Left lung (tissue), 10 donors: Measurements from ENCODE around the gene SLC41A3. TPM values are rescaled to one million over a fixed set of nuclear protein-coding genes. Genes with fewer than 3 reads are reported as not detected.

Source experiments
- ATAC-seq: fragments of 200-7000 bp; cut with Tn5 transposase; one replicate; pipeline ENCODE4 v1.9.1; 2020; ENCODE audit warnings: moderate library complexity
- DNase-seq, 4 donors: peaks; one replicate each; pipeline ENCODE4 v3.0.0-alpha.2; 2013 to 2020
- H3K27ac ChIP-seq, 2 donors: fragments of 200-600 bp; sonication (generic) in 1 of 2; one replicate each; pipeline versions ENCODE4 v1.5.0 to v1.8.0; 2020 to 2021
- H3K27me3 ChIP-seq, 2 donors: fragments of 200-600 bp; sonication (generic) in 1 of 2; one replicate each; pipeline versions ENCODE4 v1.5.0 to v1.8.0; 2020 to 2021
- H3K36me3 ChIP-seq, 2 donors: fragments of 200-600 bp; sonication (generic) in 1 of 2; one replicate each; pipeline versions ENCODE4 v1.5.0 to v1.8.0; 2020 to 2021
- H3K4me1 ChIP-seq, 2 donors: fragments of 200-600 bp; one replicate each; pipeline ENCODE4 v1.8.0; 2021
- H3K4me3 ChIP-seq, 2 donors: fragments of 200-600 bp; sonication (generic) in 1 of 2; one replicate each; pipeline versions ENCODE4 v1.5.0 to v1.8.0; 2020 to 2021; ENCODE audit warnings: mild to moderate bottlenecking in 1 of 2
- H3K9me3 ChIP-seq, 2 donors: fragments of 200-600 bp; sonication (generic) in 1 of 2; one replicate each; pipeline versions ENCODE4 v1.5.0 to v1.8.0; 2020 to 2021
- intact Hi-C, 2 donors: fragments of 100-400 bp; cut with DNase I; formaldehyde crosslinking; loops; one replicate each; pipeline versions ENCODE4 v1.11.2 to v1.14.2; 2022
- polyA plus RNA-seq, 6 donors: library from polyadenylated mRNA; unstranded; fragments of 120-200 nt; gene quantifications; one replicate each; pipeline ENCODE4 v1.2.1, GENCODE V29; 2013; ENCODE audit not compliant: insufficient read length in 6 of 6
- total RNA-seq, 2 donors: library from RNA; stranded (reverse); fragmentation: NEBNext Ultra II Directional; extraction: Animal tissue kit (Norgen Biotek cat#: 25700); gene quantifications; one replicate each; pipeline ENCODE4 v1.2.1, GENCODE V29; 2021
- TF ChIP-seq, protein P1 (sequence below), 2 donors: fragments of 200-600 bp; sonication (generic) in 1 of 2; IDR thresholded peaks; one replicate each; pipeline versions ENCODE4 v1.5.0 to v1.8.0; 2021; ENCODE audit warnings: antibody characterized with exemption in 2 of 2
- donor health status: DM: no; HTN: yes; CAD: no.
- donor health status: DM: no; HTN: no; CAD: no.

Gene SLC41A3
- total and polyA plus RNA-seq, 8 donors: 35.1 to 69.5 (median 59.0) TPM

GRCh38 chr3:126082362-126083137, 1.4 kb downstream of the SLC41A3 start:
- no peaks in the 10 kb centered on the region for H3K27me3 ChIP-seq
- peak overlapping the region in 1 of 2 donors; percentile 59 for H3K4me3 ChIP-seq
- TF ChIP-seq, protein P1, sequence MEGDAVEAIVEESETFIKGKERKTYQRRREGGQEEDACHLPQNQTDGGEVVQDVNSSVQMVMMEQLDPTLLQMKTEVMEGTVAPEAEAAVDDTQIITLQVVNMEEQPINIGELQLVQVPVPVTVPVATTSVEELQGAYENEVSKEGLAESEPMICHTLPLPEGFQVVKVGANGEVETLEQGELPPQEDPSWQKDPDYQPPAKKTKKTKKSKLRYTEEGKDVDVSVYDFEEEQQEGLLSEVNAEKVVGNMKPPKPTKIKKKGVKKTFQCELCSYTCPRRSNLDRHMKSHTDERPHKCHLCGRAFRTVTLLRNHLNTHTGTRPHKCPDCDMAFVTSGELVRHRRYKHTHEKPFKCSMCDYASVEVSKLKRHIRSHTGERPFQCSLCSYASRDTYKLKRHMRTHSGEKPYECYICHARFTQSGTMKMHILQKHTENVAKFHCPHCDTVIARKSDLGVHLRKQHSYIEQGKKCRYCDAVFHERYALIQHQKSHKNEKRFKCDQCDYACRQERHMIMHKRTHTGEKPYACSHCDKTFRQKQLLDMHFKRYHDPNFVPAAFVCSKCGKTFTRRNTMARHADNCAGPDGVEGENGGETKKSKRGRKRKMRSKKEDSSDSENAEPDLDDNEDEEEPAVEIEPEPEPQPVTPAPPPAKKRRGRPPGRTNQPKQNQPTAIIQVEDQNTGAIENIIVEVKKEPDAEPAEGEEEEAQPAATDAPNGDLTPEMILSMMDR (IDR thresholded peaks at IDR 0.05): no peak
- DNase-seq (no peak), ATAC-seq (no peak)
- no peaks in the 10 kb centered on the region for H3K36me3 ChIP-seq
- H3K27ac ChIP-seq: no peak overlapping the region
- peaks cover 0 to 17% of the 10 kb centered on the region in 2 donors for H3K4me1 ChIP-seq
- H3K9me3 ChIP-seq: no peaks in the 10 kb centered on the region
- intact Hi-C loops: no loop called here

GRCh38 chr3:126081618-126082361, 2.1 kb downstream of the SLC41A3 start:
- DNase-seq (no peak), ATAC-seq (no peak)
- TF ChIP-seq, protein P1 (IDR thresholded peaks at IDR 0.05): peak in 1 of 2 donors; percentile 14
- H3K27me3 ChIP-seq: no peaks in the 10 kb centered on the region
- H3K9me3 ChIP-seq: no peaks in the 10 kb centered on the region
- peaks cover 0 to 17% of the 10 kb centered on the region in 2 donors for H3K4me1 ChIP-seq
- no peak overlapping the region for H3K4me3 ChIP-seq
- intact Hi-C loops: no loop called here
- no peaks in the 10 kb centered on the region for H3K36me3 ChIP-seq
- no peak overlapping the region for H3K27ac ChIP-seq

GRCh38 chr3:126080970-126081369, 3.0 kb downstream of the SLC41A3 start:
- H3K9me3 ChIP-seq: no peaks in the 10 kb centered on the region
- H3K27me3 ChIP-seq: no peaks in the 10 kb centered on the region
- H3K4me3 ChIP-seq: no peak overlapping the region
- TF ChIP-seq, protein P1 (IDR thresholded peaks at IDR 0.05): no peak
- H3K27ac ChIP-seq: no peak overlapping the region
- ATAC-seq: no peak
- intact Hi-C loops: no loop called here
- no peak for DNase-seq
- H3K4me1 ChIP-seq: peaks cover 0 to 17% of the 10 kb centered on the region in 2 donors
- H3K36me3 ChIP-seq: no peaks in the 10 kb centered on the region

GRCh38 chr3:126078866-126079265, 5.1 kb downstream of the SLC41A3 start:
- peaks cover 0 to 8% of the 10 kb centered on the region in 2 donors for H3K4me1 ChIP-seq

More at GRCh38 chr3:126078866-126079265, 5.1 kb downstream of the SLC41A3 start:
- Histone ChIP-seq H3K9me3 (peaks cover 0 to under 1% of the 10 kb centered on the region in 2 donors), H3K27me3 (no peaks in the 10 kb centered on the region), H3K27ac (no peak overlapping the region), H3K4me3 (no peak overlapping the region), H3K36me3 (no peaks in the 10 kb centered on the region)
- no peak for ATAC-seq
- TF ChIP-seq, protein P1 (IDR thresholded peaks at IDR 0.05): no peak
- intact Hi-C loops: no loop called here
- DNase-seq: no peak
